ENCODE results near the gene PEX14. TPM values are rescaled to one million over a fixed set of nuclear protein-coding genes. Genes with fewer than 3 reads are reported as not detected.

PEX14 gene
- polyA plus RNA-seq, 1 donor (not counting 4 experiments of a cell fraction or from before 2014, with no cell fraction given) = 8.4 TPM

DNA sequence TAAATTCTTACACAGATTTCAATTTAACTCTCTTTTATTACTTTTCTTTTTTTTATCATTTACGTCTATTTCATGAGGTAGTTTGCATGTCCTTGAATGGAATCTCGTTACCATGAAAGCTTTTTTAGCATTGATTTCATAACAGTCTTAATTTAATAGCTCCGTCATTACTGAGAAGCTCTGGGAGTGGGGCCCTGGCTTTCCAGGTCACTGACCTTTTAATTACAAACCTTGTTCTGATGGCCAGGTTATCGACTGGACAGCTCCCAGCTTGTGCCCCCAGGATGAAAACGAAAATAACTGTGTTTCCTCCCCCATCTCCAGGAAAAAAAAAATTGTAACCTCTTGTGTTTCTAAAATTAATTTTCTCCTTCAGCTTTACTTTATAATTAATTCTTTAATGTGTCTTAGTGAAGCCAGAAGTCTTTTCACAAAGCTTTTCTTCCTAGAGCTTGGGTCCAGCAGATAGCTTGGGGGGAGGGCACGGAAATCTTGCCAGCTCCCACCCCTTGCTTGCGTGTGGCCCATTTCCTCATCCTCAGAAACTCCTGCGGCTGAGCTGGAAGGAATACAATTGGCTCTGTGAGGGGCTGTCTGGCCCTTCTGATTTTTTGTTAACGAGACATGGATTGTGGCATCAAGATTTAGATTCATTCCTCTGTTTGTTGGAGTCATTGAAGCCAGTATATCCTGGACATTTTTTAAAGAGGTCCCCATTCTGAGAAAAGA is 65.7 kb downstream of the PEX14 start:
- Histone ChIP-seq H3K27ac (ENCODE audit: control insufficient read depth, insufficient read depth, low read length) (no peak overlapping the region), H3K9ac (ENCODE audit: control insufficient read depth, extremely low read depth, insufficient read depth, low read length) (no peak overlapping the region), H3K27me3 (ENCODE audit: control insufficient read depth, extremely low read depth, insufficient read depth, low read length) (no peaks in the 10 kb centered on the region), H3K36me3 (ENCODE audit: control insufficient read depth in 2 of 2, extremely low read depth in 1 of 2, insufficient read depth in 2 of 2, low read length in 2 of 2) (peaks cover 15 to 21% of the 10 kb centered on the region in 2 experiments), H3K79me2 (ENCODE audit: control insufficient read depth, insufficient read depth, low read length) (no peaks in the 10 kb centered on the region), H4K20me1 (ENCODE audit: control insufficient read depth, extremely low read depth, insufficient read depth, low read length) (no peaks in the 10 kb centered on the region), H3K9me3 (ENCODE audit: control insufficient read depth, low read depth, low read length) (no peaks in the 10 kb centered on the region), H3K9me1 (ENCODE audit: control insufficient read depth, extremely low read depth, insufficient read depth, low read length) (no peaks in the 10 kb centered on the region), H3K4me1 (ENCODE audit: control insufficient read depth, extremely low read depth, insufficient read depth, low read length) (no peaks in the 10 kb centered on the region), H3K4me2 (ENCODE audit: control insufficient read depth, extremely low read depth, insufficient read depth, low read depth, low read length) (no peak overlapping the region), H2AFZ (ENCODE audit: control insufficient read depth, low read length) (no peak overlapping the region), H3K4me3 (ENCODE audit: control insufficient read depth in 2 of 3, extremely low read depth in 1 of 3, insufficient read depth in 2 of 3, low read depth in 1 of 3, low read length in 3 of 3) (no peak overlapping the region)
- no peak for TF ChIP-seq EZH2 (IDR thresholded peaks at IDR 0.05; ENCODE audit: low read length)
- TF ChIP-seq, protein P1, sequence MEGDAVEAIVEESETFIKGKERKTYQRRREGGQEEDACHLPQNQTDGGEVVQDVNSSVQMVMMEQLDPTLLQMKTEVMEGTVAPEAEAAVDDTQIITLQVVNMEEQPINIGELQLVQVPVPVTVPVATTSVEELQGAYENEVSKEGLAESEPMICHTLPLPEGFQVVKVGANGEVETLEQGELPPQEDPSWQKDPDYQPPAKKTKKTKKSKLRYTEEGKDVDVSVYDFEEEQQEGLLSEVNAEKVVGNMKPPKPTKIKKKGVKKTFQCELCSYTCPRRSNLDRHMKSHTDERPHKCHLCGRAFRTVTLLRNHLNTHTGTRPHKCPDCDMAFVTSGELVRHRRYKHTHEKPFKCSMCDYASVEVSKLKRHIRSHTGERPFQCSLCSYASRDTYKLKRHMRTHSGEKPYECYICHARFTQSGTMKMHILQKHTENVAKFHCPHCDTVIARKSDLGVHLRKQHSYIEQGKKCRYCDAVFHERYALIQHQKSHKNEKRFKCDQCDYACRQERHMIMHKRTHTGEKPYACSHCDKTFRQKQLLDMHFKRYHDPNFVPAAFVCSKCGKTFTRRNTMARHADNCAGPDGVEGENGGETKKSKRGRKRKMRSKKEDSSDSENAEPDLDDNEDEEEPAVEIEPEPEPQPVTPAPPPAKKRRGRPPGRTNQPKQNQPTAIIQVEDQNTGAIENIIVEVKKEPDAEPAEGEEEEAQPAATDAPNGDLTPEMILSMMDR (optimal IDR thresholded peaks at IDR 0.05 in 1 of 3, IDR thresholded peaks at IDR 0.05 in 1 of 3, conservative IDR thresholded peaks at IDR 0.05 in 1 of 3; ENCODE audit: extremely low read depth in 1 of 3, insufficient read depth in 2 of 3, low read length in 3 of 3) = no peak
- dilution Hi-C loops (cut with MboI; ENCODE audit: extremely low pct_ligation_motif_present, low sequenced_read_pairs) = no loop called here
- DNase-seq (ENCODE audit: low read depth, low spot score) = no peak
- no peak for FAIRE-seq

GRCh38 chr1:10541286-10541685 is 66.5 kb downstream of the PEX14 start:
- Histone ChIP-seq H3K9me1 (ENCODE audit: control insufficient read depth, extremely low read depth, insufficient read depth, low read length) (no peaks in the 10 kb centered on the region), H3K4me2 (ENCODE audit: control insufficient read depth, extremely low read depth, insufficient read depth, low read depth, low read length) (no peak overlapping the region), H3K9me3 (ENCODE audit: control insufficient read depth, low read depth, low read length) (no peaks in the 10 kb centered on the region), H3K4me1 (ENCODE audit: control insufficient read depth, extremely low read depth, insufficient read depth, low read length) (no peaks in the 10 kb centered on the region), H3K4me3 (ENCODE audit: control insufficient read depth in 2 of 3, extremely low read depth in 1 of 3, insufficient read depth in 2 of 3, low read depth in 1 of 3, low read length in 3 of 3) (no peak overlapping the region), H3K27me3 (ENCODE audit: control insufficient read depth, extremely low read depth, insufficient read depth, low read length) (no peaks in the 10 kb centered on the region), H3K79me2 (ENCODE audit: control insufficient read depth, insufficient read depth, low read length) (no peaks in the 10 kb centered on the region), H4K20me1 (ENCODE audit: control insufficient read depth, extremely low read depth, insufficient read depth, low read length) (no peaks in the 10 kb centered on the region), H3K27ac (ENCODE audit: control insufficient read depth, insufficient read depth, low read length) (no peak overlapping the region), H3K36me3 (ENCODE audit: control insufficient read depth in 2 of 2, extremely low read depth in 1 of 2, insufficient read depth in 2 of 2, low read length in 2 of 2) (peaks cover 14 to 18% of the 10 kb centered on the region in 2 experiments), H2AFZ (ENCODE audit: control insufficient read depth, low read length) (no peak overlapping the region), H3K9ac (ENCODE audit: control insufficient read depth, extremely low read depth, insufficient read depth, low read length) (no peak overlapping the region)
- TF ChIP-seq, protein P1 (optimal IDR thresholded peaks at IDR 0.05 in 1 of 3, IDR thresholded peaks at IDR 0.05 in 1 of 3, conservative IDR thresholded peaks at IDR 0.05 in 1 of 3; ENCODE audit: extremely low read depth in 1 of 3, insufficient read depth in 2 of 3, low read length in 3 of 3) = no peak
- TF ChIP-seq EZH2 (IDR thresholded peaks at IDR 0.05; ENCODE audit: low read length) = no peak
- no peak for FAIRE-seq
- dilution Hi-C loops (cut with MboI; ENCODE audit: extremely low pct_ligation_motif_present, low sequenced_read_pairs) = no loop called here
- no peak for DNase-seq (ENCODE audit: low read depth, low spot score)

All from keratinocyte (primary cell).